H9 (cell line): ENCODE data around the gene LTBP4. TPM values are rescaled to one million over a fixed set of nuclear protein-coding genes. Genes with fewer than 3 reads are reported as not detected.

Source experiments
- DNase-seq: peaks from one replicate; pipeline ENCODE4 v3.0.0-alpha.2; 2017
- H2AFZ ChIP-seq: one replicate; pipeline ENCODE4 v1.6.1; 2013; ENCODE audit warnings: mild to moderate bottlenecking, low read length, control low read depth, moderate library complexity
- H2AK5ac ChIP-seq: 2 replicates; pipeline ENCODE4 v1.6.1; 2013; ENCODE audit warnings: low read length, control low read depth, mixed read lengths; ENCODE audit not compliant: insufficient read length
- H2BK120ac ChIP-seq: one replicate; pipeline ENCODE4 v1.6.1; 2013; ENCODE audit warnings: low read depth, mild to moderate bottlenecking, low read length, control low read depth, inconsistent platforms; ENCODE audit not compliant: poor library complexity, severe bottlenecking
- H2BK12ac ChIP-seq: 2 replicates; pipeline ENCODE4 v1.6.1; 2013; ENCODE audit warnings: low read length, control low read depth, mixed read lengths, low read depth; ENCODE audit not compliant: insufficient read length
- H2BK15ac ChIP-seq: 2 replicates; pipeline ENCODE4 v1.6.1; 2013; ENCODE audit warnings: low read depth, low read length, control low read depth
- H2BK20ac ChIP-seq: one replicate; pipeline ENCODE4 v1.6.1; 2013; ENCODE audit warnings: low read depth, mild to moderate bottlenecking, low read length, control low read depth, inconsistent platforms; ENCODE audit not compliant: poor library complexity, severe bottlenecking
- H2BK5ac ChIP-seq: 2 replicates; pipeline ENCODE4 v1.6.1; 2013; ENCODE audit warnings: low read length, control low read depth, mixed read lengths; ENCODE audit not compliant: insufficient read length
- H3K14ac ChIP-seq: 2 replicates; pipeline ENCODE4 v1.6.1; 2013; ENCODE audit warnings: low read length, control low read depth; ENCODE audit not compliant: insufficient read depth
- H3K18ac ChIP-seq: 2 replicates; pipeline ENCODE4 v1.6.1; 2013; ENCODE audit warnings: low read depth, mild to moderate bottlenecking, mixed read lengths, low read length, control low read depth; ENCODE audit not compliant: insufficient read length
- H3K23ac ChIP-seq: 2 replicates; pipeline ENCODE4 v1.6.1; 2013; ENCODE audit warnings: low read length, control low read depth, mixed read lengths, low read depth; ENCODE audit not compliant: insufficient read length
- H3K23me2 ChIP-seq: 2 replicates; pipeline ENCODE4 v1.6.1; 2013; ENCODE audit warnings: low read depth, mild to moderate bottlenecking, mixed read lengths, low read length, control low read depth; ENCODE audit not compliant: insufficient read length, poor library complexity, severe bottlenecking
- H3K27ac ChIP-seq: 2 replicates; pipeline ENCODE4 v1.5.1; 2013; ENCODE audit warnings: low read length, control low read depth, mixed read lengths, low read depth; ENCODE audit not compliant: insufficient read length
- H3K27me3 ChIP-seq: 2 replicates; pipeline ENCODE4 v1.6.1; 2013; ENCODE audit warnings: low read length, control low read depth, inconsistent platforms; ENCODE audit not compliant: insufficient read depth
- H3K4ac ChIP-seq: 2 replicates; pipeline ENCODE4 v1.6.1; 2013; ENCODE audit warnings: low read depth, mild to moderate bottlenecking, control low read depth, inconsistent platforms, low read length, moderate library complexity
- H3K4me1 ChIP-seq: 2 replicates; pipeline ENCODE4 v1.6.1; 2013; ENCODE audit warnings: low read length, control low read depth, inconsistent platforms; ENCODE audit not compliant: insufficient read depth
- H3K4me2 ChIP-seq: 2 replicates; pipeline ENCODE4 v1.6.1; 2013; ENCODE audit warnings: low read length, control low read depth, mixed read lengths; ENCODE audit not compliant: insufficient read length, insufficient read depth
- H3K56ac ChIP-seq: 2 replicates; pipeline ENCODE4 v1.6.1; 2013; ENCODE audit warnings: low read depth, mild to moderate bottlenecking, mixed read lengths, low read length, control low read depth; ENCODE audit not compliant: insufficient read length
- H3K79me1 ChIP-seq: 2 replicates; pipeline ENCODE4 v1.6.1; 2013; ENCODE audit warnings: low read depth, mild to moderate bottlenecking, moderate library complexity, low read length, control low read depth, inconsistent platforms; ENCODE audit not compliant: insufficient read depth, poor library complexity, severe bottlenecking
- H3K79me2 ChIP-seq: 2 replicates; pipeline ENCODE4 v1.6.1; 2013; ENCODE audit warnings: low read length, control low read depth, inconsistent platforms; ENCODE audit not compliant: insufficient read depth
- H3K9ac ChIP-seq: 2 replicates; pipeline ENCODE4 v1.6.1; 2013; ENCODE audit warnings: low read length, control low read depth, mixed read lengths; ENCODE audit not compliant: insufficient read length; ENCODE audit errors: extremely low read depth
- H3K9me3 ChIP-seq: one replicate; pipeline ENCODE4 v1.6.1; 2013; ENCODE audit warnings: low read depth, low read length, inconsistent platforms; ENCODE audit not compliant: control insufficient read depth
- H3T11ph ChIP-seq: one replicate; pipeline ENCODE4 v1.6.1; 2013; ENCODE audit warnings: mild to moderate bottlenecking, low read length, control low read depth, inconsistent platforms
- H4K20me1 ChIP-seq: one replicate; pipeline ENCODE4 v1.6.1; 2013; ENCODE audit not compliant: control insufficient read depth, insufficient read length, insufficient read depth
- H4K5ac ChIP-seq: 2 replicates; pipeline ENCODE4 v1.6.1; 2013; ENCODE audit warnings: low read depth, mild to moderate bottlenecking, mixed read lengths, low read length, control low read depth; ENCODE audit not compliant: insufficient read length
- H4K8ac ChIP-seq: replicated peaks from 2 replicates; pipeline ENCODE4 v1.6.1; 2013; ENCODE audit warnings: low read length, control low read depth, mixed read lengths, low read depth; ENCODE audit not compliant: insufficient read length
- H4K91ac ChIP-seq: 2 replicates; pipeline ENCODE4 v1.6.1; 2013; ENCODE audit warnings: low read depth, mild to moderate bottlenecking, moderate library complexity, mixed read lengths, low read length, control low read depth; ENCODE audit not compliant: insufficient read length
- H3K27ac Mint-ChIP-seq, 3 experiments: 2 replicates in 2 of 3; 3 replicates in 1 of 3; pipeline ENCODE4 v1.8.0; 2020 to 2021; ENCODE audit warnings: mixed read lengths in 3 of 3, mild to moderate bottlenecking in 1 of 3, moderate library complexity in 1 of 3
- H3K27me3 Mint-ChIP-seq: 2 replicates; pipeline ENCODE4 v1.8.0; 2021; ENCODE audit warnings: low read depth, mild to moderate bottlenecking, moderate library complexity, mixed read lengths
- H3K36me3 Mint-ChIP-seq, 3 experiments: 2 replicates in 2 of 3; 3 replicates in 1 of 3; pipeline ENCODE4 v1.8.0; 2020 to 2021; ENCODE audit warnings: low read depth in 3 of 3, mixed read lengths in 3 of 3; ENCODE audit not compliant: insufficient read depth in 1 of 3
- H3K4me1 Mint-ChIP-seq, 2 experiments: 2 replicates each; pipeline ENCODE4 v1.8.0; 2020; ENCODE audit warnings: mixed read lengths in 2 of 2
- H3K4me3 Mint-ChIP-seq, 2 experiments: 2 replicates in 1 of 2; 3 replicates in 1 of 2; pipeline ENCODE4 v1.8.0; 2020 to 2021; ENCODE audit warnings: mild to moderate bottlenecking in 2 of 2, mixed read lengths in 2 of 2, moderate library complexity in 1 of 2
- H3K9me3 Mint-ChIP-seq, 2 experiments: 2 replicates in 1 of 2; 3 replicates in 1 of 2; pipeline ENCODE4 v1.8.0; 2020; ENCODE audit warnings: mild to moderate bottlenecking in 2 of 2, mixed read lengths in 2 of 2, moderate library complexity in 1 of 2
- CTCF ChIP-seq: fragments of 200-600 bp; sonication (generic); conservative IDR thresholded peaks from 3 replicates; pipeline ENCODE4 v1.8.0; 2021; ENCODE audit warnings: antibody characterized with exemption, mild to moderate bottlenecking
- WGBS: extraction: QIAGEN DNeasy Blood & Tissue Kit; methylation state at CpG from one replicate; pipeline ENCODE4 v1.1.7; 2013; ENCODE audit warnings: missing lambda C conversion rate, low lambda C conversion rate, mixed read lengths; ENCODE audit not compliant: insufficient read length; ENCODE audit errors: extremely low coverage; 5-methylcytosine and 5-hydroxymethylcytosine counted together
- total RNA-seq: library from RNA; stranded (reverse); gene quantifications from 2 replicates; pipeline ENCODE4 v1.2.1, GENCODE V29; 2021

The LTBP4 gene
- total RNA-seq, 1 experiment from 2014 or later = 129 TPM

GRCh38 chr19:40617961-40618360, 16.8 kb downstream of the LTBP4 start:
- no peaks in the 10 kb centered on the region for H3K27me3 ChIP-seq
- WGBS = no CpG with 5 or more reads among the region's 4 CpGs
- Mint-ChIP-seq H3K4me1 (peaks cover 8 to 15% of the 10 kb centered on the region in 2 experiments), H3K4me3 (no peak overlapping the region), H3K27ac (no peak overlapping the region), H3K9me3 (no peaks in the 10 kb centered on the region; a peak in 1 of 5 replicates), H3K27me3 (peaks cover under 1% of the 10 kb centered on the region), H3K36me3 (peaks cover 27 to 62% (median 48%) of the 10 kb centered on the region in 3 experiments; a peak in 6 of 7 replicates)
- H4K5ac ChIP-seq = no peak overlapping the region
- H3K9me3 ChIP-seq = no peaks in the 10 kb centered on the region
- H2BK5ac ChIP-seq = no peak overlapping the region
- H3K56ac ChIP-seq = no peak overlapping the region
- H2BK120ac ChIP-seq = no peak overlapping the region
- H2BK12ac ChIP-seq = no peak overlapping the region
- no peak overlapping the region for H4K91ac ChIP-seq
- H3K4ac ChIP-seq = no peak overlapping the region
- no peak overlapping the region for H2BK15ac ChIP-seq
- TF ChIP-seq CTCF = no peak
- no peaks in the 10 kb centered on the region for H3K4me1 ChIP-seq
- no peak overlapping the region for H3K18ac ChIP-seq
- peaks cover 13% of the 10 kb centered on the region for H3K23me2 ChIP-seq
- H3K14ac ChIP-seq = no peak overlapping the region
- no peak for DNase-seq
- no peaks in the 10 kb centered on the region for H3K79me1 ChIP-seq
- H3K79me2 ChIP-seq = no peaks in the 10 kb centered on the region
- H3K9ac ChIP-seq = no peak overlapping the region
- no peak overlapping the region for H2AFZ ChIP-seq
- H3T11ph ChIP-seq = no peak overlapping the region
- H3K4me2 ChIP-seq = no peak overlapping the region
- no peak overlapping the region for H3K23ac ChIP-seq
- no peak overlapping the region for H3K27ac ChIP-seq
- H4K8ac ChIP-seq = no peak overlapping the region
- peaks cover 4% of the 10 kb centered on the region for H4K20me1 ChIP-seq
- no peak overlapping the region for H2AK5ac ChIP-seq
- H2BK20ac ChIP-seq = no peak overlapping the region
